Measurements from ENCODE around the gene TBC1D22A.

Gene TBC1D22A

DNA sequence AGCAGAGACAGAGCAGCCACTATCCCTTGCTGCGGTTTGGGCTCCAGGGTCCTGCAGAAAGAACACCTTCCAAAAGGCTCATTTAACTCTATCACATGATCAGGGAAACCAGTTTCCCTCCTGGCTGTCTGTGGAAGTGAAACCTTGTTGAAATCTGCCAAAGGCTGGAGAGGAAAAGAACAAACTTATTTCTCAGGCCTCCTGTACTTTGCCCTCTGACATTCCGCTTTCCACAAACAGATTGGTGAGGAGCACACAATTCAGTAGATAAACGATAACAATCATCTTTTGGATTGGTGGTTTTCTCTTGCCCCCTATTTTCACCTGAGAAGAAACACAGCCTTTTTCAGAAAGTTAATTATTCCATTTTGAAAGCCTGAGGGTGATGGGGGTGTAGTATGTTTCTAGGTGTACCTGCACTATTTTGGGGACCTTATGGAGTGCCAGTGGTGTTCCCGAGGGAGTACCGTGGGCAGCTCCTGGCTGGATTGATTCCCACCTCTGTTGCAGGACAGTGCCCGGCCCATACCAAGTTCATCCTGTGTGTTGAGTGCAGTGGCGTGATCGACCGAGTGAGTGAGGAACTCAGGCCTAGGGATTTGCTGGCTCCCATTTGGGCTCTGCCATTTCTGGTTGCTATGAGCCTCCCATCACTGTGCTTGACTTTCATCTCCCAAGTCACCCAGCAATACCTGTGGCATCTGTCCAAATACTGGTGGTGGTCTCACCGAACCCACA, 102.0 kb downstream of the TBC1D22A start:
- H3K27ac ChIP-seq (ENCODE audit: low read length) = no peak overlapping the region
- peaks cover 20% of the 10 kb centered on the region for H3K4me1 ChIP-seq (ENCODE audit: low read length)
- H3K9ac ChIP-seq (ENCODE audit: low read length) = no peak overlapping the region
- H3K9me3 ChIP-seq (ENCODE audit: insufficient read depth, low read length) = no peaks in the 10 kb centered on the region
- no peaks in the 10 kb centered on the region for H3K27me3 ChIP-seq (ENCODE audit: low read depth, low read length)
- TF ChIP-seq, protein P1, sequence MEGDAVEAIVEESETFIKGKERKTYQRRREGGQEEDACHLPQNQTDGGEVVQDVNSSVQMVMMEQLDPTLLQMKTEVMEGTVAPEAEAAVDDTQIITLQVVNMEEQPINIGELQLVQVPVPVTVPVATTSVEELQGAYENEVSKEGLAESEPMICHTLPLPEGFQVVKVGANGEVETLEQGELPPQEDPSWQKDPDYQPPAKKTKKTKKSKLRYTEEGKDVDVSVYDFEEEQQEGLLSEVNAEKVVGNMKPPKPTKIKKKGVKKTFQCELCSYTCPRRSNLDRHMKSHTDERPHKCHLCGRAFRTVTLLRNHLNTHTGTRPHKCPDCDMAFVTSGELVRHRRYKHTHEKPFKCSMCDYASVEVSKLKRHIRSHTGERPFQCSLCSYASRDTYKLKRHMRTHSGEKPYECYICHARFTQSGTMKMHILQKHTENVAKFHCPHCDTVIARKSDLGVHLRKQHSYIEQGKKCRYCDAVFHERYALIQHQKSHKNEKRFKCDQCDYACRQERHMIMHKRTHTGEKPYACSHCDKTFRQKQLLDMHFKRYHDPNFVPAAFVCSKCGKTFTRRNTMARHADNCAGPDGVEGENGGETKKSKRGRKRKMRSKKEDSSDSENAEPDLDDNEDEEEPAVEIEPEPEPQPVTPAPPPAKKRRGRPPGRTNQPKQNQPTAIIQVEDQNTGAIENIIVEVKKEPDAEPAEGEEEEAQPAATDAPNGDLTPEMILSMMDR (IDR thresholded peaks at IDR 0.05; ENCODE audit: low read depth, low read length) = no peak
- no peak for TF ChIP-seq EZH2phosphoT487 (IDR thresholded peaks at IDR 0.05; ENCODE audit: low read depth)
- no peak overlapping the region for H2AFZ ChIP-seq (ENCODE audit: low read depth, low read length)
- H3K79me2 ChIP-seq (ENCODE audit: low read length) = peaks cover 82% of the 10 kb centered on the region
- no peak overlapping the region for H3K4me3 ChIP-seq (ENCODE audit: low read length)
- no peak overlapping the region for H3K4me2 ChIP-seq (ENCODE audit: low read length)
- H3K36me3 ChIP-seq (replicated peaks; ENCODE audit: low read depth, low read length) = peaks cover 56% of the 10 kb centered on the region
- H4K20me1 ChIP-seq (ENCODE audit: insufficient read depth, low read length) = peaks cover 89% of the 10 kb centered on the region

DNA sequence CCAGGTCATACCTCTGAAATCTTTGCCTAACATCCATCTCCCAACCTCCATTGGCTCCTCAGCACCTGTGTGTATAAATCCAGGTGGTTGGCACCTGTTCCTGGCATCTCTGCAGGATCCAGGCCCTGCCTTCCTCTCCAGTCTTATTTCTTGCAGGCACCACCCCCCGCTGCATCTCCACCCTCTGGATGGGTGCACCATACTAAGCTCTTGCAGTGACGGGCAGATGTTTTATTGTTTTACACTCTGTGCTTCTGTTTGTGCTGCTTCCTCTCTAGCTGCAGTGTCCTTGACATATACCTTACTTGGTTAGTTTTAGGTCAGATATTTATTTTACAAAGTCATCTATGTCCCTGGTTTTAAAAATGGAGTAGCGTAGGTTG, 102.6 kb downstream of the TBC1D22A start:
- H2AFZ ChIP-seq (ENCODE audit: low read depth, low read length) = no peak overlapping the region
- H3K4me2 ChIP-seq (ENCODE audit: low read length) = no peak overlapping the region
- no peak overlapping the region for H3K27ac ChIP-seq (ENCODE audit: low read length)
- TF ChIP-seq EZH2phosphoT487 (IDR thresholded peaks at IDR 0.05; ENCODE audit: low read depth) = no peak
- TF ChIP-seq, protein P1 (IDR thresholded peaks at IDR 0.05; ENCODE audit: low read depth, low read length) = no peak
- H3K4me3 ChIP-seq (ENCODE audit: low read length) = no peak overlapping the region
- H3K36me3 ChIP-seq (replicated peaks; ENCODE audit: low read depth, low read length) = peaks cover 62% of the 10 kb centered on the region
- H3K9ac ChIP-seq (ENCODE audit: low read length) = no peak overlapping the region
- H3K9me3 ChIP-seq (ENCODE audit: insufficient read depth, low read length) = peaks cover 1% of the 10 kb centered on the region; the same call in 1 of the 2 replicates
- peaks cover 95% of the 10 kb centered on the region for H4K20me1 ChIP-seq (ENCODE audit: insufficient read depth, low read length)
- H3K4me1 ChIP-seq (ENCODE audit: low read length) = peaks cover 20% of the 10 kb centered on the region
- H3K27me3 ChIP-seq (ENCODE audit: low read depth, low read length) = no peaks in the 10 kb centered on the region
- H3K79me2 ChIP-seq (ENCODE audit: low read length) = peaks cover 85% of the 10 kb centered on the region

DNA sequence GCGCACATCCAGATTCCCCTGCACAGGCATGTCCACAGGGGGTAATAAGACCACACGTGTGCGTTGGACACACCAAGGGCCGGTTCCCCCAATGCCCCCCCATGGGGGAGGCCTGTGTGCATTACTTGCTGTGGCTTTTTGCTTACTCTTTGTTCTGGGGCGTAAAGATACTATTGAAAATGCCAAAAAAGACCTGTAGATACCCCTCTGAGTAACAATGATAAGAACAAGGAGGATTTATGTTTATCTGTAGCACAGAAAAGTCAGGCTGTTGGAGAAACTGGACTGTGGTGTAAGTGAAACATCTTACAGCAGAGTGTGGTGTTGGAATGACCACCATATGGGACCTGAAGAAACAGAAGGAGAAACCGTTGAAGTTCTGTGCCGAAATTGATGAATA, 103.2 kb downstream of the TBC1D22A start:
- peaks cover 68% of the 10 kb centered on the region for H3K36me3 ChIP-seq (replicated peaks; ENCODE audit: low read depth, low read length)
- no peak overlapping the region for H3K27ac ChIP-seq (ENCODE audit: low read length)
- H3K27me3 ChIP-seq (ENCODE audit: low read depth, low read length) = no peaks in the 10 kb centered on the region

DNA sequence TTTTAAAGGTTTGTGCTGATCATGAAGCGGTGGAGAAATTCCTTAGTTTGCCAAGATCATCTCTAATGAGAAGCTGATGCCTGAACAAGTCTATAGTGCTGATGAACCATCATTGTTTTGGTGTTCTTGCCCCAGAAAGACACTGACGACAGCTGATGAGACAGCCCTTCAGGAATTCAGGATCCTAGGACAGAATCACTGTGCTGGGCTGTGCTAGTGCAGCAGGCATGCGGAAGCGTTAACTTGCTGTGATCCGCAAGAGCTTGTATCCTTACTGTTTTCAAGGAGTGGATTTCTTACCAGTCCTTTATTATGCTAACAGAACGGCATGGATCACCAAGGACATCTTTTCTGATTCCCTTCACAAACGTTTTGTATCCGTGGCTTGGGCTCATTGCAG, 104.1 kb downstream of the TBC1D22A start:
- Histone ChIP-seq H3K27me3 (ENCODE audit: low read depth, low read length) (no peaks in the 10 kb centered on the region), H3K27ac (ENCODE audit: low read length) (no peak overlapping the region), H3K79me2 (ENCODE audit: low read length) (peaks cover 79% of the 10 kb centered on the region), H3K4me2 (ENCODE audit: low read length) (no peak overlapping the region), H4K20me1 (ENCODE audit: insufficient read depth, low read length) (peaks cover 97% of the 10 kb centered on the region), H3K4me1 (ENCODE audit: low read length) (peaks cover 19% of the 10 kb centered on the region), H3K4me3 (ENCODE audit: low read length) (no peak overlapping the region), H3K9ac (ENCODE audit: low read length) (no peak overlapping the region), H3K9me3 (ENCODE audit: insufficient read depth, low read length) (peaks cover 16% of the 10 kb centered on the region; the same call in 1 of the 2 replicates), H3K36me3 (replicated peaks; ENCODE audit: low read depth, low read length) (peaks cover 77% of the 10 kb centered on the region), H2AFZ (ENCODE audit: low read depth, low read length) (no peak overlapping the region)
- no peak for TF ChIP-seq EZH2phosphoT487 (IDR thresholded peaks at IDR 0.05; ENCODE audit: low read depth)
- TF ChIP-seq, protein P1 (IDR thresholded peaks at IDR 0.05; ENCODE audit: low read depth, low read length) = no peak

More for the DNA sequence above, 103.2 kb downstream of the TBC1D22A start:
- H3K4me2 ChIP-seq (ENCODE audit: low read length) = no peak overlapping the region
- peaks cover 20% of the 10 kb centered on the region for H3K4me1 ChIP-seq (ENCODE audit: low read length)
- no peak overlapping the region for H3K9ac ChIP-seq (ENCODE audit: low read length)
- H3K79me2 ChIP-seq (ENCODE audit: low read length) = peaks cover 88% of the 10 kb centered on the region
- H3K4me3 ChIP-seq (ENCODE audit: low read length) = no peak overlapping the region
- peaks cover 98% of the 10 kb centered on the region for H4K20me1 ChIP-seq (ENCODE audit: insufficient read depth, low read length)
- no peak overlapping the region for H2AFZ ChIP-seq (ENCODE audit: low read depth, low read length)
- TF ChIP-seq, protein P1 (IDR thresholded peaks at IDR 0.05; ENCODE audit: low read depth, low read length) = no peak
- no peak for TF ChIP-seq EZH2phosphoT487 (IDR thresholded peaks at IDR 0.05; ENCODE audit: low read depth)
- H3K9me3 ChIP-seq (ENCODE audit: insufficient read depth, low read length) = peaks cover 7% of the 10 kb centered on the region; the same call in 1 of the 2 replicates

Data from OCI-LY3 (cell line).